ENCODE results near the gene CPD. TPM values are rescaled to one million over a fixed set of nuclear protein-coding genes. Genes with fewer than 3 reads are reported as not detected.

The CPD gene
- total RNA-seq, 6 donors from 2014 or later = 49.4 to 132 (median 104) TPM

GRCh38 chr17:30369995-30370394, 8.7 kb upstream of the CPD start:
- ATAC-seq (ENCODE audit: low FRiP score in 2 of 2) (no peak), DNase-seq (no peak)
- H3K36me3 ChIP-seq = no peaks in the 10 kb centered on the region
- H3K4me3 ChIP-seq = no peak overlapping the region
- peaks cover 0 to 3% (median 0%) of the 10 kb centered on the region in 4 donors for H3K4me1 ChIP-seq
- no peaks in the 10 kb centered on the region for H3K9me3 ChIP-seq
- no peaks in the 10 kb centered on the region for H3K27me3 ChIP-seq
- no peak for TF ChIP-seq POLR2A (IDR thresholded peaks at IDR 0.05)
- TF ChIP-seq POLR2AphosphoS5 (IDR thresholded peaks at IDR 0.05) = no peak
- no peak overlapping the region for H3K27ac ChIP-seq

- Histone ChIP-seq H3K27me3 (no peaks in the 10 kb centered on the region), H3K4me1 (peaks cover 0 to 26% (median 13%) of the 10 kb centered on the region in 4 donors), H3K36me3 (no peaks in the 10 kb centered on the region), H3K27ac (no peak overlapping the region), H3K9me3 (no peaks in the 10 kb centered on the region), H3K4me3 (no peak overlapping the region)
- no peak for TF ChIP-seq EP300 (IDR thresholded peaks at IDR 0.05)
- TF ChIP-seq CTCF (IDR thresholded peaks at IDR 0.05) = peak in 1 of 6 experiments; percentile 17
- 89 to 92% methylated on average over 2 of the region's 2 CpGs for WGBS, 2 donors
- ATAC-seq (ENCODE audit: low FRiP score in 2 of 2) (no peak), DNase-seq (no peak)
Observed at GRCh38 chr17:30372755-30373154, 6.0 kb upstream of the CPD start.

- H3K27ac ChIP-seq = peak overlapping the region in 1 of 4 donors; percentile 29
- no peaks in the 10 kb centered on the region for H3K36me3 ChIP-seq
- WGBS, 2 donors = 89 to 91% methylated on average over 1 of the region's 1 CpG
- H3K4me3 ChIP-seq = no peak overlapping the region
- peaks cover under 1 to 34% (median 23%) of the 10 kb centered on the region in 4 donors for H3K4me1 ChIP-seq
- TF ChIP-seq CTCF (IDR thresholded peaks at IDR 0.05) = no peak
- TF ChIP-seq POLR2AphosphoS5 (IDR thresholded peaks at IDR 0.05) = no peak
- TF ChIP-seq EP300 (IDR thresholded peaks at IDR 0.05) = no peak
- TF ChIP-seq POLR2A (IDR thresholded peaks at IDR 0.05) = no peak
- DNase-seq (no peak), ATAC-seq (ENCODE audit: low FRiP score in 2 of 2) (no peak)
- H3K27me3 ChIP-seq = no peaks in the 10 kb centered on the region
- no peaks in the 10 kb centered on the region for H3K9me3 ChIP-seq
Observed at GRCh38 chr17:30375661-30376060, 3.1 kb upstream of the CPD start.

GRCh38 chr17:30376621-30377452, 1.9 kb upstream of the CPD start:
- Histone ChIP-seq H3K4me1 (peaks cover 4 to 45% (median 27%) of the 10 kb centered on the region in 4 donors), H3K4me3 (no peak overlapping the region), H3K27ac (peak overlapping the region; percentile 16 to 46 (median 32)), H3K9me3 (no peaks in the 10 kb centered on the region), H3K36me3 (no peaks in the 10 kb centered on the region), H3K27me3 (no peaks in the 10 kb centered on the region)
- 55 to 60% methylated on average over 12 of the region's 12 CpGs for whole genome bisulfite sequencing, 2 donors
- peak in 1 of 2 donors; percentile 54 for DNase-seq
- TF ChIP-seq EP300 (IDR thresholded peaks at IDR 0.05) = peak in 1 of 4 donors; percentile 34
- no peak for TF ChIP-seq CTCF (IDR thresholded peaks at IDR 0.05)
- peak; percentile 33 to 37 for TF ChIP-seq POLR2AphosphoS5 (IDR thresholded peaks at IDR 0.05)
- peak; percentile 15 to 35 for ATAC-seq (ENCODE audit: low FRiP score in 2 of 2)

GRCh38 chr17:30377574-30378240, 1.0 kb upstream of the CPD start:
- no peak for ATAC-seq (ENCODE audit: low FRiP score in 2 of 2)
- Histone ChIP-seq H3K4me1 (peaks cover 7 to 54% (median 35%) of the 10 kb centered on the region in 4 donors), H3K27me3 (no peaks in the 10 kb centered on the region), H3K27ac (peak overlapping the region in 3 of 4 donors; percentile 92 to 93 (median 92)), H3K9me3 (no peaks in the 10 kb centered on the region), H3K4me3 (peak overlapping the region in 3 of 4 donors; percentile 59 to 95 (median 72)), H3K36me3 (no peaks in the 10 kb centered on the region)
- 58 to 59% methylated on average over 11 of the region's 11 CpGs for WGBS, 2 donors
- TF ChIP-seq CTCF (IDR thresholded peaks at IDR 0.05) (no peak), EP300 (IDR thresholded peaks at IDR 0.05) (no peak), POLR2A (IDR thresholded peaks at IDR 0.05) (no peak), POLR2AphosphoS5 (IDR thresholded peaks at IDR 0.05) (no peak)
- DNase-seq = no peak
